ENCODE measurements around the gene WNT7B. TPM values are rescaled to one million over a fixed set of nuclear protein-coding genes. Genes with fewer than 3 reads are reported as not detected.

The WNT7B gene
- total RNA-seq, 1 experiment from 2014 or later: not detected

GRCh38 chr22:45996241-45997076, 19.5 kb upstream of the WNT7B start:
- H3K4me3 ChIP-seq (ENCODE audit: low read depth, low read length, poor library complexity, severe bottlenecking): no peak overlapping the region
- no peak for DNase-seq (ENCODE audit: low spot score)
- H3K4me1 ChIP-seq (ENCODE audit: insufficient read depth, low read length, poor library complexity, severe bottlenecking): peaks cover 6% of the 10 kb centered on the region
- TF ChIP-seq EZH2 (IDR thresholded peaks at IDR 0.05; ENCODE audit: borderline replicate concordance, low read depth, low read length, poor library complexity, severe bottlenecking): no peak
- TF ChIP-seq CTCF (conservative IDR thresholded peaks at IDR 0.05; ENCODE audit: low read depth, low read length): no peak
- no TSS peak for BruUV-seq (replicated peaks)
- H3K27ac ChIP-seq (ENCODE audit: low read depth, low read length, poor library complexity, severe bottlenecking): peak overlapping the region; percentile 30
- intact Hi-C loops (cut with micrococcal nuclease; ENCODE audit: unreplicated experiment): loop anchor here (10.0 kb wide), 1 partner anchor 538 kb away; the partner anchor contains the start of gene CELSR1
- H3K36me3 ChIP-seq (ENCODE audit: insufficient read depth, low read length, poor library complexity, severe bottlenecking): no peaks in the 10 kb centered on the region
- H3K27me3 ChIP-seq (replicated peaks; ENCODE audit: insufficient read depth, low read depth, low read length, poor library complexity): no peaks in the 10 kb centered on the region
- no peaks in the 10 kb centered on the region for H3K9me3 ChIP-seq (ENCODE audit: low read depth, low read length, poor library complexity, severe bottlenecking)
- POLR2A ChIA-PET (ENCODE audit: low non-redundant PET): no interaction called here
- CTCF ChIA-PET: interaction anchor here (0.6 to 1.5 kb wide), 6 partner anchors 10 to 388 kb away, joined by 3 to 10 read pairs (median 4); no protein-coding TSS in a partner anchor

DNA sequence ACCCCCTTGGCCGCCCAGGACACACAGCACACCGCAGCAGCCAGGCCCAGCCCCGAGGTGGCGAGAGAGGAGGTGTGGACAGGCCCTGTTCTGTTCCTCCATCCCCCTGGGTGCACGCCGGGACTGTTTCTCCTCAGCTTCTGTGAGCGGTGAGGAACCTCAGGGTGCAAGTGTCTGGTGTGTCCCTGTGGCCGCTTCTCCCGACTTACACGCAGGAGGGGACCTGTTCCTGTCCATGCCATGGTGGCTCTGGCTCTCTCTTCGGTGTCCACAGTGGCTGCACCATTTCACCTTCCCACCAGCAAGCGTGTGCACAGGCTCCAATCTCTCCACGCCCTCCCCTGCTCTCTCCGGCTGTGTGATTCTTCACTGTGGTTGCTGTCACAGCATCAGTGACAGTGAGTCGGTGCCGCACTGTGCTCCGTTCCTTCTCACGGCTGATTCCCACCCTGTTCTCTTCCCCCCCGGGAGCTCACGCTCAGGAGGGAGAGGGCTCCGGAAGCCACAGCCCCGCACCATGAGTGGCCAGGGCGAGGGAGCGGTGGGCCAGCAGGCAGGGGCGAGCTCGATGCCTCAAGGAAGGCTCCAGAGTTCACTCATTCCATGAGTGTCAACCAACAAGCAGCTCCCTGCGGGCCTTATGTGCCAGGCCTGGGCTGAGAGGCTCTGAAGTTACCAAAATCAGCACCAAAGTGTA, 18.6 kb upstream of the WNT7B start:
- no peak for DNase-seq (ENCODE audit: low spot score)
- TF ChIP-seq EZH2 (IDR thresholded peaks at IDR 0.05; ENCODE audit: borderline replicate concordance, low read depth, low read length, poor library complexity, severe bottlenecking) (no peak), CTCF (conservative IDR thresholded peaks at IDR 0.05; ENCODE audit: low read depth, low read length) (no peak)
- no peaks in the 10 kb centered on the region for H3K36me3 ChIP-seq (ENCODE audit: insufficient read depth, low read length, poor library complexity, severe bottlenecking)
- peak overlapping the region; percentile 30 for H3K27ac ChIP-seq (ENCODE audit: low read depth, low read length, poor library complexity, severe bottlenecking)
- peaks cover 6% of the 10 kb centered on the region for H3K4me1 ChIP-seq (ENCODE audit: insufficient read depth, low read length, poor library complexity, severe bottlenecking)
- H3K27me3 ChIP-seq (replicated peaks; ENCODE audit: insufficient read depth, low read depth, low read length, poor library complexity): no peaks in the 10 kb centered on the region
- ChIA-PET CTCF (interaction anchor here (0.5 to 1.5 kb wide), 7 partner anchors 11 to 388 kb away, joined by 3 to 10 read pairs (median 4); no protein-coding TSS in a partner anchor), POLR2A (ENCODE audit: low non-redundant PET) (no interaction called here)
- H3K4me3 ChIP-seq (ENCODE audit: low read depth, low read length, poor library complexity, severe bottlenecking): no peak overlapping the region
- H3K9me3 ChIP-seq (ENCODE audit: low read depth, low read length, poor library complexity, severe bottlenecking): no peaks in the 10 kb centered on the region
- no TSS peak for BruUV-seq (replicated peaks)
- intact Hi-C loops (cut with micrococcal nuclease; ENCODE audit: unreplicated experiment): loop anchor here (10.0 kb wide), 1 partner anchor 539 kb away; the partner anchor contains the start of gene CELSR1

- peak; percentile 80 for DNase-seq (ENCODE audit: low spot score)
- peaks cover 6% of the 10 kb centered on the region for H3K4me1 ChIP-seq (ENCODE audit: insufficient read depth, low read length, poor library complexity, severe bottlenecking)
- H3K4me3 ChIP-seq (ENCODE audit: low read depth, low read length, poor library complexity, severe bottlenecking): no peak overlapping the region
- TF ChIP-seq CTCF (conservative IDR thresholded peaks at IDR 0.05; ENCODE audit: low read depth, low read length): peak; percentile 97
- no peak for TF ChIP-seq EZH2 (IDR thresholded peaks at IDR 0.05; ENCODE audit: borderline replicate concordance, low read depth, low read length, poor library complexity, severe bottlenecking)
- H3K27me3 ChIP-seq (replicated peaks; ENCODE audit: insufficient read depth, low read depth, low read length, poor library complexity): no peaks in the 10 kb centered on the region
- POLR2A ChIA-PET (ENCODE audit: low non-redundant PET): no interaction called here
- CTCF ChIA-PET: interaction anchor here (1.3 kb wide), 1 partner anchor 122 kb away, joined by 4 read pairs; no protein-coding TSS in a partner anchor
- H3K27ac ChIP-seq (ENCODE audit: low read depth, low read length, poor library complexity, severe bottlenecking): no peak overlapping the region
- intact Hi-C loops (cut with micrococcal nuclease; ENCODE audit: unreplicated experiment): loop anchor here (10.0 kb wide), 1 partner anchor 540 kb away; the partner anchor contains the start of gene CELSR1
- H3K9me3 ChIP-seq (ENCODE audit: low read depth, low read length, poor library complexity, severe bottlenecking): no peaks in the 10 kb centered on the region
- H3K36me3 ChIP-seq (ENCODE audit: insufficient read depth, low read length, poor library complexity, severe bottlenecking): no peaks in the 10 kb centered on the region
- no TSS peak for BruUV-seq (replicated peaks)
Measured at GRCh38 chr22:45994491-45995404, 17.8 kb upstream of the WNT7B start.
